ENCODE results near the gene GNAI1.

DNA sequence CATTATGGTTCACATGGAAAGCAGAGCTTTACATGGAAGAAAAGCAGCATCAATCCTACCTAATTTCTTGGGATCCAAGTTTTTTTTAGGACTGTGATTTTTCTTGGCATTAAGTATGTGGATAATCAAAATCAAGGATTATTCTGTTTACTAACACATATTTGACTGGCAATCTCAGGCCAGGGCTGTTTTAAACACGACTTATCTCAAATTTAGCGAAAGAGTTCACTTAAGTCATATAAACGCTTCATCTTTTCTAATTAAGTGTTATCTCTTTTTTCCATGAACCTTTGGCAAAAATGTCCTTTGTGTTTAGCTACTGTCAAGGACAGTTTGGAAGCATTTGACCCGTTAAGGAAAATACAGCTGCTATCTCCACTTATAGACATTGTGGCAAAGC, 92.0 kb downstream of the GNAI1 start:
- TF ChIP-seq RFX5 (IDR thresholded peaks at IDR 0.05; ENCODE audit: low read depth, low read length) (no peak), ZBTB33 (IDR thresholded peaks at IDR 0.05) (no peak), EP300 (IDR thresholded peaks at IDR 0.05; ENCODE audit: borderline replicate concordance in 1 of 2, control insufficient read depth in 1 of 2, low read depth in 2 of 2, low read length in 2 of 2) (no peak), SMAD1 (IDR thresholded peaks at IDR 0.05; ENCODE audit: low read depth, partially characterized antibody) (no peak), ETV6 (conservative IDR thresholded peaks at IDR 0.05 in 1 of 2, IDR thresholded peaks at IDR 0.05 in 1 of 2; ENCODE audit: borderline replicate concordance in 1 of 2, low read depth in 1 of 2) (no peak), POLR2A (IDR thresholded peaks at IDR 0.05; ENCODE audit: low read depth, low read length) (no peak), RCOR1 (conservative IDR thresholded peaks at IDR 0.05; ENCODE audit: low read depth, low read length) (no peak)
- TF ChIP-seq, protein P1, sequence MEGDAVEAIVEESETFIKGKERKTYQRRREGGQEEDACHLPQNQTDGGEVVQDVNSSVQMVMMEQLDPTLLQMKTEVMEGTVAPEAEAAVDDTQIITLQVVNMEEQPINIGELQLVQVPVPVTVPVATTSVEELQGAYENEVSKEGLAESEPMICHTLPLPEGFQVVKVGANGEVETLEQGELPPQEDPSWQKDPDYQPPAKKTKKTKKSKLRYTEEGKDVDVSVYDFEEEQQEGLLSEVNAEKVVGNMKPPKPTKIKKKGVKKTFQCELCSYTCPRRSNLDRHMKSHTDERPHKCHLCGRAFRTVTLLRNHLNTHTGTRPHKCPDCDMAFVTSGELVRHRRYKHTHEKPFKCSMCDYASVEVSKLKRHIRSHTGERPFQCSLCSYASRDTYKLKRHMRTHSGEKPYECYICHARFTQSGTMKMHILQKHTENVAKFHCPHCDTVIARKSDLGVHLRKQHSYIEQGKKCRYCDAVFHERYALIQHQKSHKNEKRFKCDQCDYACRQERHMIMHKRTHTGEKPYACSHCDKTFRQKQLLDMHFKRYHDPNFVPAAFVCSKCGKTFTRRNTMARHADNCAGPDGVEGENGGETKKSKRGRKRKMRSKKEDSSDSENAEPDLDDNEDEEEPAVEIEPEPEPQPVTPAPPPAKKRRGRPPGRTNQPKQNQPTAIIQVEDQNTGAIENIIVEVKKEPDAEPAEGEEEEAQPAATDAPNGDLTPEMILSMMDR (IDR thresholded peaks at IDR 0.05 in 2 of 3, conservative IDR thresholded peaks at IDR 0.05 in 1 of 3; ENCODE audit: control insufficient read depth in 2 of 3, extremely low read depth in 1 of 3, insufficient read depth in 1 of 3, low read depth in 3 of 3, low read length in 3 of 3): no peak

Data from GM12878 (cell line).